Cardiac fibroblast (primary cell): Measurements from ENCODE around the gene ERCC6L.
A peak's percentile ranks its signal among the peaks of the same experiment; 100 is the strongest.

Experiments used
- DNase-seq, 2 donors: peaks; one replicate each; pipeline versions ENCODE4 v3.0.0 to v3.0.0-alpha.2; 2010; ENCODE audit warnings: low read depth in 2 of 2
- H3K4me3 ChIP-seq, 2 donors: replicated peaks in 1 of 2; 1 replicate in 1 of 2; 2 replicates in 1 of 2; pipeline ENCODE4 v1.5.1; 2011; ENCODE audit warnings: low read depth in 2 of 2, low read length in 2 of 2, mild to moderate bottlenecking in 2 of 2, moderate library complexity in 1 of 2
- TF ChIP-seq, protein P1 (sequence below): IDR thresholded peaks from one replicate; pipeline ENCODE4 v1.5.1; 2011; ENCODE audit warnings: low read depth, mild to moderate bottlenecking, low read length, inconsistent platforms

Gene ERCC6L

DNA sequence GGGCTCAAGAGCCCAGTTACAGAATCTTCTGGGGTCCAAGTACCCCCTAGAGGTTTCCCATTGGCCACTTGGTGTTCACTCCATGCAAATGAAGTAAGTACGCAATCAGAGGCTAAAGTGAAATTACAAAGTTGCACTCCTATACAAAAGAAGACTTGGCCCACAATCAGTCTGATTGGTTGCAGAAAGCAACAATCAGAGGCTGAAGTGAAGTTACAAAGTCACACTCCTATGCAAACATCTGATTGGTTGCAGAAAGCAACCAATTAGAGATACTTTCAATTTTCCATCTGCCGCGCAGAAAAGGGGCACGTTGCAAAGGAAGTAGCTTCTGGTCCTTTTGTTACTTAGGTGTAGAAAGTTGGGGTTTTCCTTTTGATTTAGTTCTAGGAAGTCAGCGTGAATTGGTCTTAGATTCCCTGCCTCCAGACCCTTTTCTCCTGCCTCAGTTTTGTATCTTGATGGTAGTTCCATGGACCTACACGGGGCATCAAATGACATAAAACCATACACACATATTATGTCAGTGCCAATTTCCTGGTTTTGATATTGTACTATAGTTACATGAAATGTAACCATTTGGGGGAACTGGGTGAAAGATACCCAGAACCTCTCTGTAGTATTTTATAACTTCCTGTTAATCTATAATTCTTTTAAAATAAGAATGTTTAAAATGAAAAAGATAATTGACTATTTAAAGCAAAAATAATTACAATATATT lies 69.7 kb downstream of the ERCC6L start:
- TF ChIP-seq, protein P1, sequence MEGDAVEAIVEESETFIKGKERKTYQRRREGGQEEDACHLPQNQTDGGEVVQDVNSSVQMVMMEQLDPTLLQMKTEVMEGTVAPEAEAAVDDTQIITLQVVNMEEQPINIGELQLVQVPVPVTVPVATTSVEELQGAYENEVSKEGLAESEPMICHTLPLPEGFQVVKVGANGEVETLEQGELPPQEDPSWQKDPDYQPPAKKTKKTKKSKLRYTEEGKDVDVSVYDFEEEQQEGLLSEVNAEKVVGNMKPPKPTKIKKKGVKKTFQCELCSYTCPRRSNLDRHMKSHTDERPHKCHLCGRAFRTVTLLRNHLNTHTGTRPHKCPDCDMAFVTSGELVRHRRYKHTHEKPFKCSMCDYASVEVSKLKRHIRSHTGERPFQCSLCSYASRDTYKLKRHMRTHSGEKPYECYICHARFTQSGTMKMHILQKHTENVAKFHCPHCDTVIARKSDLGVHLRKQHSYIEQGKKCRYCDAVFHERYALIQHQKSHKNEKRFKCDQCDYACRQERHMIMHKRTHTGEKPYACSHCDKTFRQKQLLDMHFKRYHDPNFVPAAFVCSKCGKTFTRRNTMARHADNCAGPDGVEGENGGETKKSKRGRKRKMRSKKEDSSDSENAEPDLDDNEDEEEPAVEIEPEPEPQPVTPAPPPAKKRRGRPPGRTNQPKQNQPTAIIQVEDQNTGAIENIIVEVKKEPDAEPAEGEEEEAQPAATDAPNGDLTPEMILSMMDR = no peak
- DNase-seq = peak; percentile 12 to 14
- no peak overlapping the region for H3K4me3 ChIP-seq

DNA sequence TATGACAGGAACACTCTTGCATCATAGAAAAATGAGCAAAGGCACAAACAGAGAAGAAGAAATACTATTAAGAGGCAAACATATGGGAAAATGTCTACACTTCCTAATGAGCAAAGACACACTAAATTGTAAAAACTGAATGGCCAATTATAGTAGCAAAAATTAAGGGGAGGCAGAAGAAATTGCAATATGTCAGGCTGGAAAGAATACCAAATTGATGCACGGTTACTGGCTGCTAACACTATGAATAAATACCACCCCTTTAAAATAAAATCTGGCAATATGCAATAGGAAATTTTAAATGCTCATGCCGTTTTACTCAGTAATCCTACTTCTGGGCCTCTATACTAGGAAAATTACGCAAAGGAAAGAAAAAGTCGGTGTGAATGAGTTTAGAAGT lies 73.3 kb downstream of the ERCC6L start:
- DNase-seq = no peak
- no peak overlapping the region for H3K4me3 ChIP-seq
- TF ChIP-seq, protein P1 = no peak

DNA sequence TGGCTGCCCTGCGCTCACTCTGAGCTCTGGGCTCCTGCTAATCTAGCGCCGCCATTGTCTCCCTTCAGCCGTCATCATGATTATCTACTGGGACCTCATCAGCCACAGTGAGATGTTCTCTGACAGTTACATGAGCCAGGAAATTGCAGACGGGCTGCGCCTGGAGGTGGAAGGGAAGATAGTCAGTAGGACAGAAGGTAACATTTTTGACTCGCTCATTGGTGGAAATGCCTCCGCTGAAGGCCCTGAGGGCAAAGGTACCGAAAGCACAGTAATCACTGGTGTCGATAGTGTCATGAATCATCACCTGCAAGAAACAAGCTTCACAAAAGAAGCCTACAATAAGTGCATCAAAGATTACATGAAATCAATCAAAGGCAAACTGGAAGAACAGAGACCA lies 79.1 kb downstream of the ERCC6L start:
- DNase-seq = no peak
- TF ChIP-seq, protein P1 = no peak

DNA sequence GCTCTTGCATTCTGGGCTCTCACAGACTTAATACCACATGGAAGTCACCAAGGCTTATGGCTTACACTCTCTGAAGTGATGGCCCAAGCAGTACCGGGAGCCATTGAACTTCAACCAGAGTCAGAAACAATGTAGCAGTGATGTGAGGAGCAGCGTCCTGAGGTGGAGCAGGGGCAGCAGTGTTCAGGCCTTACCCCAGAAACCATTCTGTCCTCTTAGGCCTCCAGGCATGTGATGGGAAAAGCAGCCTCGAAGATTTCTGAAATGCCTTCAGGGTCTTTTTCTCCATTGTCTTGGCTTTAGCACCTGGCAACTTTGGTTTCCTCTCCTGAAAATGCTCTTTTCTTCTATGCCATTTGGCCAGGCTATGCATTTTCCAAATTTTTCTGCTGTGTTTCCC lies 80.1 kb downstream of the ERCC6L start:
- DNase-seq = no peak
- no peak overlapping the region for H3K4me3 ChIP-seq
- TF ChIP-seq, protein P1 = no peak

More for the DNA sequence above, 79.1 kb downstream of the ERCC6L start:
- no peak overlapping the region for H3K4me3 ChIP-seq
